DMS114 treated with DMSO at 0.1 percent for 48 hours (cell line): ENCODE measurements around the gene LRRC73.
A peak's percentile ranks its signal among the peaks of the same experiment; 100 is the strongest.
"Not testable (repeated sequence)": the region's sequence is repeated elsewhere in the genome, so short reads cannot be mapped to it uniquely, and the experiment has no call there.

Experiments used
- DNase-seq: peaks from one replicate; lab custom pipeline; 2025; ENCODE audit not compliant: unreplicated experiment; lab: John Stamatoyannopoulos, UW

The LRRC73 gene

DNA sequence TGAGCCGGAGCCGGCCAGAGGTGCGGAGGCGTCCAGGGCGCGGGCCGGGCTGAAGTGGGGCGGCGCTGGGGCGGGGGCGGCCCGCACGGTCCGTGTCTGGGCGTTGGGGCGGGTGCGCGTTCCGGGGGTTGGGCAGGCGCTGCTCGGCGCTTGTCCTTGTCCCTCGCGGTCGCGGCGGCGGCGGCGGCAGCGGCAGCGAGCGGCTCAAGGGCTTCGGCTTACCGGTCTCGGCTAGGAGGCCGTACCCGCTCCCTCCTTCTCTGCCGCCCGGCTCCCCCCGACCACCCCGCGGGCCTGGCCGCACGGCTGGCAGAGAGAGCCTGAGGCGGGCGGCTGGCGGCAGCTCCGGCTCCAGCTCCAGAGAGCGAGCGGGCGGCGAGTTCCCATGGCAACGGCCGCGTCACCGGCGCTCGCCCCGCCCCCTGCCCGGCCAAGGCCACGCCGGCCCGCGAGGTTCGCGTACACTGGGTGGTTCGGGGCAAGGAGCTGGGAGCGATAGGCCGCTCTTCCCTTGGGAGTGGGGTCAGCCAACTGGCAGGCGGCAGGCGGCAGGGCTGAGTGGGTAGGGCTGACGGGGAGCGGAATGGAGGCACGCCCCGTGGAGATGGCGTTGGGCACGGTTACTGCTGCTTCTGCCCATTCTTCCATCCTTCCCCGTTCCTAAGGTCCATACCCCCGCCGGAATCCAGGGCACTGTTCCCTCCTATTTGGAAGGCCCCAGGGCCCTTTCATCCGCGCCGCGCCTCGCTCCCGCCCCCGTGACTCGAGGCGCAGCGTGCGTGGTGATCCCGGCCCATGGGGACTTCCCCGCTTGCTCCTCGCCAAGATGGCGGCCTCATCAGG lies at the start of gene LRRC73:
Gene LRRC73 (minus strand): TSS at position 363 of the 843 bp plus-strand sequence. CDS start 561 bp downstream, outside the sequence.
- peak; percentile 73 for DNase-seq

DNA sequence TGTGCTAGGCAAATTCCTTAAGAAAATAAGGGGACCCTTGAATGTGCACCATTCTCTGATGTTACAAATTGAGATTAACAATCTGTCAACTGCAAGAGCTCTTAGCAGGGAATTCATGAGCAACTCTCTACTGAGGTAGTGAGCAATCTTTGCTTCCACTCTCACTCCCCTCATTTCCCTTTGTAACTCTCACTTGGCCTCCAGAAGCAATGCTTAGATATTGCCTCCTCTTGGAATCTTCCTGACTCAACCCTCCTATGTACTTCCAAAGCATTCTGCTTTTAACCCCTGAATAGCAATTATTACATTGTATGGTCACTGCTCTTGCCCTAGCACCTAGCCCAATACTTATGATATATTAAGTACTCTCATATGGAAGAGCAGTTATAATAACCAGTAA lies 49.2 kb upstream of the LRRC73 start:
- no peak for DNase-seq

DNA sequence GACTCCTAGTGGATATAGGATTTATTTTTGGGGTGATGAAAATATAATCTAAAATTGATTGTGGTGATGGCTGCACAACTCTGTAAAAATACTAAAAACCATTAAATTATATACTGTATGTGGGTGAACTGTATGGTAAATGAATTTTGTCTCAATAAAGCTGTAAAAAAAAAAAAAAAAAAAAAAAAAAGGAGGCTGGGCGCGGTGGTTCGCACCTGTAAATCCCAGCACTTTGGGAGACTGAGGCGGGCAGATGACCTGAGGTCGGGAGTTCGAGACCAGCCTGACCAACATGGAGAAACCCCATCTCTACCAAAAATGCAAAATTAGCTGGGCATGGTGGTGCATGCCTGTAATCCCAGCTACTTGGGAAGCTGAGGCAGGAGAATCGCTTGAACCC lies 47.5 kb upstream of the LRRC73 start:
- DNase-seq: not testable (repeated sequence)

- no peak for DNase-seq
Observed at GRCh38 chr6:43547222-43547621, 37.1 kb upstream of the LRRC73 start.

DNA sequence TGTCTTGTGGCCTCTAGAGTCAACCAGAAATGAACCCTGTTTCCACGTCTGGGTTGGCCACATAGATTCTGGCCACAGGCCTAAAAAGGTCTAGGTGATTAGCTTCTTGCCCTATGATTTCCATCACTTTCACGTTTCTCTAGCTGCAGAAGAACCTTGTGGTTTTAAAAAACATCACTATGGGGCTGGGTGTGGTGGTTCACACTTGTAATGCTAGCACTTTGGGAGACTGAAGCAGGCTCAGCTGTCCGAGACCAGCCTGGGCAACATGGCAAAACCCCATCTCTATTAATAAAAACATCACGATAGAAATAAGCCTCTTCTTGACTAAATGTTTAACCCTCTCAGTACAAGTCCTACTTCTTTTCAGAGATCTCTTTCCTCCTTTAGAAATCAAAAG lies 34.3 kb upstream of the LRRC73 start:
- DNase-seq: no peak

- no peak for DNase-seq
Observed at GRCh38 chr6:43541774-43542471, 31.8 kb upstream of the LRRC73 start.

GRCh38 chr6:43540507-43540906 lies 30.4 kb upstream of the LRRC73 start:
- no peak for DNase-seq

DNA sequence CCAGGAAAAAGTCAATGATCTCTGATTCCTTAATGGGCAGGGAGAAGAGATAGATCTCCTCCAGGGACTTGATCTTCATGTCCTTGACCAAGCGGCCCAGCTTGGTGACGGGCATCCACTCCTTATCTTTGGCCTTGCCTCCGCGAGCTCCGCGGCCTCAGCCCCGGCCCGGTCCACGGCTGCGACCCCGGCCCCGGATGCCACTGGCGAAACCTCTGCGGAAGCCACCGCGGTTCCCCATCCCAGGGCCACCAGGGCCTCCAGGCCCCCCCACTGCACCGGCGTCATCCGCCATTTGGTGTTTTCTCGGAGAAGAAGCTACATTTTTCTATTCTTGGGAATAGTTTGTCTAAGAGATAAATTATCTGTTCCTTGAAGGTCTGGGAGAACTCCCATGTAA lies 29.3 kb upstream of the LRRC73 start:
- not testable (repeated sequence) for DNase-seq

GRCh38 chr6:43538986-43539385 lies 28.8 kb upstream of the LRRC73 start:
- DNase-seq: not testable (repeated sequence)

DNA sequence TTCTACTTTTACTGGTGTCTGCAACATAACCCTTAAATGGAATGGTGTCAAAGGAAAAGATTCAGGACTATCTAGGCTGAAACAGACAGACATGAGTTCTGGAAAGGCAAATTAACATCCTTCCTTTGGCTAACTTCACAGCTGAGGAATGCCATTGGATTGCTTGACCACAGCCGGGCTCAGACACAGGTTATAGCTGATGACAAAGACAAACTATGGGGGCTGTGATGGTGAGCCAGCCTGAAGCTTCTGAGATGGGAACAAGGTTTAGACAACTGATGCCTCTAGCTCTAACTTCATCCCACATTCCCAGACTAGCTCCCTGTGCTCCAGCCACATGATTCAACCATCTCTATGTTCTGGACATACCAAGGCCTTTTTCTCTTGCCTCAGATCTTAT lies 22.1 kb upstream of the LRRC73 start:
- no peak for DNase-seq

GRCh38 chr6:43524483-43524961 lies 14.4 kb upstream of the LRRC73 start:
- DNase-seq: no peak

DNA sequence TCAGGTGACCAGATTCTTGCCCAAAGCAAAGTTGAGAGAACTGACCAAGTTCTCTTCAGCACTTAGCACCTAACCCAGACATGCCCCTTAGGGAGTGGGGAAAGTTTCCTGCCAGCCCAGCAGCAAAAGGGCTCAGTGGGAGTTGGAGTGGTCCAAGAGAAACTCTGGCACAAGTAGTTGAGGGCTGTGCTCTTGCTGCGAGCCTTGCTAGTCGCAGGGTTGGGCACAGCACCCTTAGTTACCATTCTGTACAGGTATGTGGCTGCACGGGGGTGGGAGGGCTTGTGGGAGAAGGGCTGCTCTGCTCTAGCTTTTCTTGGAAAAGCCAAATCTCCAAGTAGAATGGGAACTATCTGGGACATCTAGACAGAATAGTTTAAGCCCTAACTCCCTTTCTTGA lies 13.1 kb upstream of the LRRC73 start:
- no peak for DNase-seq

DNA sequence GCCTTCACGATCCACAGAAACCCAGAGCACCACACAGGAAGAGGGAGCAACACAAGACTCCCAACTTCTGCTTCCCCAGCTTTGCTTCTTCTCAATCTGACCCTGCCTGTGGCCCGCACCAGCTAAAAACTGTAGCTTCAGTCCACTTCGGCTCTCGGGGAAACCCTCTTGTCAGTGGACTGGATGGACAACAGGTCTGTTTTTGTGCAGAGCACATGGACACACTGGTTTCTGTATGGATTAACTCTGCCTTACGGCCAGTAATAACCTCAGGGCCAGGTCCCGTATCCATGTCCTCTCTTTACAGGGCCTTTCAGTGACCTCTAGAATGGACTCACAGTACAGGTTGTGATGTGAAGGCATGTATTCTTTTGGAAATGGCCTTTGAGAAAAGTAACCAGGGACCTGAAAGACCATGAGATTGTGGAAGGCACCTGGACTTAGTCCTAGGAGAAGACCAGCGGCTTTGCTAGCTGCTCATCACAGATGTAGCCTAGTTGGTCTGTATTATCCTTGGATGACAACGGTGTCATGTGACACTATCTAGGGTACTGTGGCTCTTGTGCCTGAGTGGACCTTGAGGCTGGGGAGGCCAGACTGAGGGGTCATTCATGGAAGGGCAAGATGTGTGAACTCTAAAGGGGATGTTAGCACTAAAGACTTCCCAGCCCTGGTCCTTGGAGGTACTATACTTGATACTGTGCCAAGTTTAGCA lies 12.6 kb upstream of the LRRC73 start:
- no peak for DNase-seq

DNA sequence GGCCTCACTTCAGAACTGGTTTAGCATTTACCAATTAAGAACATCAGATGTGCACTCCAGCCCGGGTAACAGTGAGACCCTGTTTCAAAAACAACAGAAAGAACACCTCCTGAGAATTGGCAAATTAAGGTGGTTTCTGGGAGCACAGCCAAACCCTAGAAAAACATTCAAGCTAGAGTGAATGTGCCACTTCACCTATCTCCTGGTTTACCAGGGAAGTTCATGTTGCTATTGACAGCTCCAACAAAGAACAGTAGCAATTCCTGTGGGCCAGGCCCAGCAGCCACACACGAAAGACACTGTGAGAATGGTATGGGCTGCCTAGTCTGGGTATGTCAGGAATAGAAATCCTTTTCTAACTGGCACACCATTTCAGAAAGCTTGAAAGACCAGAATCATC lies 11.7 kb upstream of the LRRC73 start:
- no peak for DNase-seq

DNA sequence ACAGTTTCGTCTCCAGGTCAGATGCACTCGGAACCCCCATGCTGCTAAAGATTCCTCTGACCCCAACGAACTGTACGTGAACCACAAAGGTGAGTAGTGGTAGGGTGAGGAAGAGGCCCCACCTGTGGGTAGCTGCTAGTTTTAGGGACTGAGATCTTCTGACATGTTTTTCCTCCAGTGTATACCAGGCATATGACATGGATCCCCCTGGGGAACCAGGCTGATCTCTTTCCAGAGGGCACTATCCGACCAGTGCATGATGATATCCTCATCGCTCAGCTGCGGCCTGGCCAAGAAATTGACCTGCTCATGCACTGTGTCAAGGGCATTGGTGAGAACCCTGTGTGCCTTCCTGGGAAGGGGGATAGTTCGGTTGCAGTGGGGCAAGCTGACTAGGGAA lies 10.0 kb upstream of the LRRC73 start:
- no peak for DNase-seq

DNA sequence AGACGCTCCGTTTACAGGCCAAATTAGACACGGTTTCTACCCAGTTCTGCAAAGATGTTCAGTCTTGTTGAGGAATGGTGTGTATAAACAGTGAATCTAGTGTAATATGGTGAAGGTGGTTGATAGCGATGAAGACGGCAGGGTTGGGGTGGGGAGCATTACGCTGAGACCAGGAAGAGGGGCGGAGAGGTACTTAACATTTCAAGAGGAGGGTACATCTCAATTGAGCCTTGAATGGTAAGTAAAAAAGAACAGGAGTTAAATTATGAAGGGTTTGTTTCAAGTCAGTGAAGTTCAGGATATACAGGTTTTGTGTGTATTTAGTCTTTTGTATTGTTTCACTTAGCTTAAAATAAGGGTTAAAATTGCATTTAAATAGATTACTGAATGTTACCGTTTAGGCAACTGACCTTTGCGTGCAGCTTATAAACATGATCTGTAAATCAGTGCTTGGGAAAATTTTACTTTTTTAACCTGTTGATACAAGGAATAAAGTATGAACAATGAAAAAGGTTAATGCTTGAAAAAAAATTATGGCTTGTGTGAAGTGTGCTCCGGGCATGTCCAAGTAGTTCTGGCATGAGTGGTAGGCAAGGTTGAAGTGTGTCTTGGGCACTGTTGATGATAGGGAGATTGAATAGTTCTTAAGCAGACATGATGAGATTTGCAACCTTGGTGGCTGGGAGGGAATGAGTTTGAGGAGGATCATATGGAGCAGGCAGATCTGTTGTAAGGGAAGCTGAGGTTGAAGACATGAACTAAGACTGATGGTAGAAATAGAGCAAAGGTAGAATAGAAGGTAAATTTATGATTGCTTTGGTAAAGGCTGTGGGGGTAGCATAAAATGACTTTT lies 7.6 kb upstream of the LRRC73 start:
- DNase-seq: no peak

- DNase-seq: peak; percentile 99
Observed at GRCh38 chr6:43516697-43517504, 6.8 kb upstream of the LRRC73 start, which contains the start of the genes POLR1C and YIPF3. Gene POLR1C, plus strand, starts transcription at chr6:43517089. Its CDS starts 21 bp downstream, at chr6:43517110. Gene YIPF3, minus strand, starts transcription at chr6:43516926. Its CDS starts 119 bp downstream, at chr6:43516807.

DNA sequence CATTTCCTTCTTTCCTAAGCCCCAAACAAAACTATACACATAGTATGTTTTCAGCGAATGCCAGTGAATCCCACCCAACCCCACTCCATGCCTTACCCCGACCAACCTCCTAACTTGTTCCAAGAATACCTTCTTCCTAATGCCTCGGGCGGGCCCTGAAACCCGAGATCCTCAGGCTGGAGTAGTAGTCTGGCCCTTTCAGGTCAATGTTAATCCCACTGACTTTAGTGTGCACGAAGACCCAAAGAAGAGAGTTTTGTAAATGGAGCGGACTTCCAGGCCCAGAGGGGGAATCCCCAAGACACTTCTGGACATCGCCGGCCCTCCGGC lies 6.2 kb upstream of the LRRC73 start:
- DNase-seq: no peak

DNA sequence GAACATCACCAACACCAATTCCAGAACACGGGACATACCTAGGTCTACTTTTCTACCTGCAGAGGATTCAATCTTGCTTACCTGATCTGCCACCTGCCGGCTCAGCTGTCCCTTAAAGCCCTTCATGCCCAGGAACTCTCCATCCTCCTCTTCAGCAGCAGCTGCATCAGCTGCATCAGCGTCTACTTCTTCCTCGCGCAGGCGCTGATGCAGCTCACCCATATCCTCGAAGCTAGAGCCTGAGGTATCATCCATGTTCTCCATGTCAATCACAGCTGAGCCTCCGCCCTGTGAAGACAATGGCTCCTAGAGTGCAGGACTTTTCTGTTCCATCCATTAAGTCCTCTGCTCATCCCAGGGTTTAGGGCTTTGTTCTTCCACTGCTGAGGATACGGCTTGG lies 5.7 kb upstream of the LRRC73 start:
- no peak for DNase-seq
